Heart left ventricle (tissue), 16 donors: ENCODE data around the gene ZBTB34. TPM values are rescaled to one million over a fixed set of nuclear protein-coding genes. Genes with fewer than 3 reads are reported as not detected.

Experiments
- ATAC-seq, 4 donors: fragments of 200-7000 bp; cut with Tn5 transposase; one replicate each; pipeline ENCODE4 v1.9.1; 2020 to 2022; ENCODE audit warnings: moderate library complexity in 4 of 4, mild to moderate bottlenecking in 3 of 4, moderate number of reproducible peaks in 1 of 4
- DNase-seq, 5 donors: peaks; one replicate each; pipeline ENCODE4 v3.0.0-alpha.2; 2020
- H3K27ac ChIP-seq, 12 donors: fragments of 200-600 bp; sonication (generic) in 4 of 12; one replicate each; pipeline versions ENCODE4 v1.5.0 to v1.8.0; 2016 to 2022; ENCODE audit warnings: mild to moderate bottlenecking in 2 of 12
- H3K27me3 ChIP-seq, 9 donors: fragments of 200-600 bp; sonication (generic) in 2 of 9; one replicate each; pipeline versions ENCODE4 v1.5.1 to v1.8.0; 2016 to 2022; ENCODE audit warnings: mild to moderate bottlenecking in 3 of 9
- H3K36me3 ChIP-seq, 9 donors: fragments of 200-600 bp; sonication (generic) in 2 of 9; one replicate each; pipeline versions ENCODE4 v1.5.0 to v1.8.0; 2018 to 2022; ENCODE audit warnings: mild to moderate bottlenecking in 2 of 9
- H3K4me1 ChIP-seq, 12 donors: fragments of 200-600 bp; sonication (generic) in 4 of 12; one replicate each; pipeline versions ENCODE4 v1.5.0 to v1.8.0; 2016 to 2022; ENCODE audit warnings: mild to moderate bottlenecking in 3 of 12
- H3K4me3 ChIP-seq, 12 donors: fragments of 200-600 bp; sonication (generic) in 4 of 12; one replicate each; pipeline versions ENCODE4 v1.5.0 to v1.8.0; 2017 to 2022; ENCODE audit warnings: mild to moderate bottlenecking in 9 of 12, moderate library complexity in 4 of 12
- H3K9me3 ChIP-seq, 12 donors: fragments of 200-600 bp; sonication (generic) in 4 of 12; one replicate each; pipeline versions ENCODE4 v1.5.0 to v1.8.0; 2016 to 2022; ENCODE audit warnings: mild to moderate bottlenecking in 1 of 12
- CTCF ChIP-seq, 12 donors: fragments of 200-600 bp; sonication (generic) in 4 of 12; IDR thresholded peaks; one replicate each; pipeline versions ENCODE4 v1.5.0 to v1.8.0; 2018 to 2022; ENCODE audit warnings: antibody characterized with exemption in 12 of 12, mild to moderate bottlenecking in 5 of 12
- POLR2A ChIP-seq, 2 donors: fragments of 450-650 bp; IDR thresholded peaks; one replicate each; pipeline ENCODE4 v1.6.1; 2017; ENCODE audit warnings: antibody characterized with exemption in 2 of 2, mild to moderate bottlenecking in 2 of 2, moderate library complexity in 2 of 2
- WGBS, 4 donors: extraction: QIAGEN DNeasy Blood & Tissue Kit in 2 of 4; methylation state at CpG; one replicate each; pipeline versions ENCODE4 v1.1.5 to v1.1.7; 2013 to 2018; 5-methylcytosine and 5-hydroxymethylcytosine counted together
- intact Hi-C, 10 donors: fragments of 100-400 bp; cut with DNase I; formaldehyde crosslinking; loops; one replicate each; pipeline versions ENCODE4 v1.11.1 to v1.14.2; 2022
- polyA plus RNA-seq, 2 donors: library from polyadenylated mRNA; stranded (reverse); fragments of 200-250 nt; gene quantifications; one replicate each; pipeline ENCODE4 v1.2.3, GENCODE V29; 2013
- total RNA-seq, 9 donors: library from RNA; depleted of rRNA in 2 of 9; stranded (reverse); fragments of >200 nt in 2 of 9; fragmentation: NEBNext Ultra II Directional in 3 of 9; extraction: Animal tissue kit (Norgen Biotek cat#: 25700) in 3 of 9; gene quantifications; one replicate each; pipeline versions ENCODE4 v1.1.0 to v1.2.4, GENCODE V29; 2016 to 2023
- donor health status: ischemic (EF 13 %, LVEDD 7.1; RV severe dilation, severe dysfunction).
- donor health status: healthy with polysubstance abuse.
- donor health status: DM: no; HTN: yes; CAD: no.
- donor health status: DM: no; HTN: no; CAD: no.
- donor health status: ischemic (EF 25% LVEDD 6.9; RV normal size, moderate dysfunction).
- donor health status: ischemic (EF 25% LVEDD 5.7; RV mildly dilated, moderate dysfunction).
- donor health status: healthy.
- donor health status: DM: yes; HTN: yes; CAD: no.
- donor health status: ischemic (EF 35%, LVEDD 5.7; RV mildly dilated, moderate dysfunction).
- donor health status: nonischemic (EF 11% LVEDD 7.7; RV severe dilation, severe dysfunction).
- donor health status: DM: yes; HTN: yes; CAD: no.
- donor health status: PGD.
- donor health status: ischemic (EF 29% LVEDD 5.4; RV normal size, mild dysfunction).
- donor health status: nonischemic (EF 23%, LVEDD 6.1; RV moderate dilation, normal function).

The ZBTB34 gene
- total and polyA plus RNA-seq, 11 donors: 2.2 to 8.2 (median 5.0) TPM

- peaks cover 0 to 10% (median 4%) of the 10 kb centered on the region in 9 donors for H3K36me3 ChIP-seq
- H3K4me1 ChIP-seq: peaks cover 0 to 22% (median 7%) of the 10 kb centered on the region in 12 donors
- H3K4me3 ChIP-seq: no peak overlapping the region
- H3K27ac ChIP-seq: no peak overlapping the region
- DNase-seq (no peak), ATAC-seq (no peak)
- H3K9me3 ChIP-seq: no peaks in the 10 kb centered on the region
- TF ChIP-seq POLR2A (IDR thresholded peaks at IDR 0.05) (no peak), CTCF (IDR thresholded peaks at IDR 0.05) (no peak)
- intact Hi-C loops: no loop called here
- 64 to 73% (median 66%) methylated on average over 4 of the region's 4 CpGs for WGBS, 4 donors
- H3K27me3 ChIP-seq: no peaks in the 10 kb centered on the region
Observed at GRCh38 chr9:126872516-126872915, 12.1 kb downstream of the ZBTB34 start.

- ATAC-seq (peak in 1 of 4 donors; percentile 38), DNase-seq (no peak)
- Histone ChIP-seq H3K4me1 (peaks cover 0 to 10% (median 5%) of the 10 kb centered on the region in 12 donors), H3K27me3 (no peaks in the 10 kb centered on the region), H3K9me3 (no peaks in the 10 kb centered on the region), H3K36me3 (peaks cover 0 to 20% (median 6%) of the 10 kb centered on the region in 9 donors), H3K27ac (no peak overlapping the region), H3K4me3 (no peak overlapping the region)
- intact Hi-C loops: no loop called here
- no peak for TF ChIP-seq CTCF (IDR thresholded peaks at IDR 0.05)
- 61 to 66% (median 63%) methylated on average over 9 of the region's 9 CpGs for WGBS, 4 donors
Observed at GRCh38 chr9:126874546-126875314, 14.3 kb downstream of the ZBTB34 start.

- ATAC-seq: no peak
- 61 to 78% (median 71%) methylated on average over 4 of the region's 4 CpGs for WGBS, 4 donors
Observed at GRCh38 chr9:126875756-126876510, 15.5 kb downstream of the ZBTB34 start.

More at GRCh38 chr9:126875756-126876510, 15.5 kb downstream of the ZBTB34 start:
- Histone ChIP-seq H3K27me3 (no peaks in the 10 kb centered on the region), H3K4me1 (peaks cover 0 to 11% (median 5%) of the 10 kb centered on the region in 12 donors), H3K9me3 (no peaks in the 10 kb centered on the region), H3K4me3 (no peak overlapping the region), H3K27ac (no peak overlapping the region), H3K36me3 (peaks cover 0 to 32% (median 17%) of the 10 kb centered on the region in 9 donors)
- TF ChIP-seq POLR2A (IDR thresholded peaks at IDR 0.05): no peak
- TF ChIP-seq CTCF (IDR thresholded peaks at IDR 0.05): no peak
- DNase-seq: no peak
- intact Hi-C loops: no loop called here
